Adipose tissue (tissue), 3 donors: ENCODE measurements around the gene RFC2. TPM values are rescaled to one million over a fixed set of nuclear protein-coding genes. Genes with fewer than 3 reads are reported as not detected.
A peak's percentile ranks its signal among the peaks of the same experiment; 100 is the strongest.
"Not testable (repeated sequence)": the region's sequence is repeated elsewhere in the genome, so short reads cannot be mapped to it uniquely, and the experiment has no call there.

ENCODE experiments used
- H3K27ac ChIP-seq: one replicate; pipeline ENCODE4 v1.5.1; 2013; ENCODE audit warnings: low read depth, low read length
- WGBS, 3 donors: extraction: QIAGEN DNeasy Blood & Tissue Kit; methylation state at CpG; one replicate each; pipeline ENCODE4 v1.1.7; 2013; 5-methylcytosine and 5-hydroxymethylcytosine counted together
- polyA plus RNA-seq, 3 donors: library from polyadenylated mRNA; stranded (reverse); fragments of 200-250 nt; gene quantifications; one replicate each; pipeline ENCODE4 v1.2.3, GENCODE V29; 2013
- donor health status: healthy with polysubstance abuse.
- donor health status: Bipolar disorder and iron deficiency.
- donor health status: healthy.

RFC2 gene
- polyA plus RNA-seq, 3 donors, result 13.6 to 17.8 (median 14.8) TPM

DNA sequence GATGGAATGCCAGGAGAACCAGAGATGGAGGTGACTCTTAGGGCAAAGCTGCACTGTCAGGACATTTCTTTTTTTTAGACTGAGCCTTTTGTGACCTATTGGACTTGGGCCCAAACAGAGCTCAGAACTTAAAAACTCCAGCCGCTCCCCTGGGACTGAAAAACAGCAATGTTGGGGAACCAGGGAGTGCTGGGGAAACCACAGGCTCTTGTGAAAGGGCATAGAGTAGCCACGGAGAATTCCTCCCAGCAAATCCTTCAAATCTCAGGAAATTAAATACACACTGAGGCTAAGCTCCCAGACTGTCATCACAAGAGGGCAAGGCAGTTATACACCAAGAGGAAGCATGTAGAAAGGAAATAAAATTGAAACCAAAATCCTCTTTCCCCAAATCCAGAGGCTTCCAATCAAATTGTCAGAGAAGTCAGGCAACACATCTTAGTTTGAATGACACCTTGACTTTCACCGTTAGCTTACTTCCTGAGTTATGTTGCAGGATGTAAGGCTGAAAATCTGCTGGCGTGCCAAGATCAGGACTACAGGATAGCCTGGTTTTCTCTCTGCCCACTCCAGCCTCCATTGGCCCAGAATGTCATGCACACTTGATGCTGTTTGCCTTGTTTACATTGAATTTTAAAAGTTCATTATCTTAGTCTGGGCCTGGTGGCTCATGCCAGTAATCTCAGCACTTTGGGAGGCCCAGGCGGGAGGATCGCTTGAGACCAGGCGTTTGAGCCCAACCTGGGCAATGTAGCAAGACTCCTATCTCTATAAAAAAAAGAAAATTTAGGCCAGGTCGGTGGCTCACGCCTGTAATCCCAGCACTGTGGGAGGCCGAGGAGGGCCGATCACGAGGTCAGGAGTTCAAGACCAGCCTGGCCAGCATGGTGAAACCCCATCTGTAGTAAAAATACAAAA lies 2.6 kb upstream of the RFC2 start:
- H3K27ac ChIP-seq, result no peak overlapping the region
- WGBS, 3 donors, result 68 to 82% (median 69%) methylated on average over 12 of the region's 12 CpGs

DNA sequence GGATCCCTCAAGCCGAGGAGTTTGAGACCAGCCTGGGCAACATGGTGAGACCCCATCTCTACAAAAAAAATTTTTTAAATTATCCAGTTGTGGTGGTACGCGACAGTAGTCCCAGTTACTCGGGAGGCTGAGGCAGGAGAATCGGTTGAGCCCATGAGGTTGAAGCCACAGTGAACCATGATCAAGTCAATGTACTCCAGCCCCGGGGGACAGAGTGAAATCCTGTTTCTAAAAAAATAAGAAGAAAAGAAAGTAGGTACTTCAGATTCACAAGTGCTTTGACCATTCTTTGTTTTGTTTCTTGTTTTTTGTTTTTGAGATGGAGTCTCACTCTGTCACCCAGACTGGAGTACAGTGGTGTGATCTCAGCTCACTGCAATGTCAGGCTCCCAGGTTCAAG lies 1.3 kb upstream of the RFC2 start:
- WGBS, 3 donors, result 83 to 88% (median 85%) methylated on average over 6 of the region's 6 CpGs

GRCh38 chr7:74254858-74255379 lies 720 bp upstream of the RFC2 start:
- 12 to 14% (median 12%) methylated on average over 20 of the region's 20 CpGs for WGBS, 3 donors
- H3K27ac ChIP-seq, result peak overlapping the region; percentile 29

More for the DNA sequence above, 1.3 kb upstream of the RFC2 start:
- peak overlapping the region; percentile 29 for H3K27ac ChIP-seq

DNA sequence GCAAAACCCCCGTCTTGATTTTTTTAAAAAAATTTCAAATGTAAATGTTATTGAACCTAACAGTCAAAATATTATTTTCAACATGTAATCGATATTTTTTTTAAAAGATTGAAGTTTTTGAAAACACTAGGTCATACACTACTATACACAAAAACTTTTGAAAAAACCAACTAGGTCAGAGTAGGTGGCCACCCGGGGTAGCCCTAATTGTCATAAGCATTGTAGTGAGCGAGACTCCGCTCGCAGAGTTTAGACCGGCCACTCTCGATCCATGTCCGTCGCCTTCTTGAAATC lies 417 bp downstream of the RFC2 start:
- 1 to 2% (median 2%) methylated on average over 10 of the region's 10 CpGs for WGBS, 3 donors
- H3K27ac ChIP-seq, result no peak overlapping the region

GRCh38 chr7:74253331-74253730 lies 868 bp downstream of the RFC2 start:
- WGBS, 3 donors, result 63 to 77% (median 68%) methylated on average over 7 of the region's 7 CpGs
- no peak overlapping the region for H3K27ac ChIP-seq

- no peak overlapping the region for H3K27ac ChIP-seq
- 35 to 77% (median 64%) methylated on average over 5 of the region's 5 CpGs for WGBS, 3 donors
Measured at GRCh38 chr7:74252893-74253292, 1.3 kb downstream of the RFC2 start.

- WGBS, 3 donors, result 91 to 97% (median 95%) methylated on average over 10 of the region's 10 CpGs
- not testable (repeated sequence) for H3K27ac ChIP-seq
Measured at GRCh38 chr7:74249058-74249457, 5.1 kb downstream of the RFC2 start.

DNA sequence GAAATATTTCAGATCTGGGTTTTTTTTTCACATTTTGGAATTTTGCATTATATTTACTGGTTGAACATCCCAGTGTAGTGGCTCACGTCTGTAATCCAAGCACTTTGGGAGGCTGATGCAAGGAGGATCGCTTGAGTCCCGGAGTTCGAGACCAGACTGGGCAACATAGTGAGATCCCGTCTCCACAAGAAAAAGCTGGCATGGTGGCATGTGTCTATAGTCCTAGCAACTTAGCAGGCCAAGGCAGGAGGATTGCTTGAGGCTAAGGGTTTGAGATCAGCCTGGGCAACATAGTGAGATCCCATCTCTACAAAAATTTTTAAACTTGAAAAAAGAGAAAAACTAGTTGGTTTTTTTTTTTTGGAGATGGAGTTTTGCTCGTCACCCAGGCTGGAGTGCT lies 6.0 kb downstream of the RFC2 start:
- H3K27ac ChIP-seq, result no peak overlapping the region
- WGBS, 3 donors, result 92 to 96% (median 94%) methylated on average over 6 of the region's 6 CpGs

GRCh38 chr7:74246497-74246896 lies 7.7 kb downstream of the RFC2 start:
- no peak overlapping the region for H3K27ac ChIP-seq
- WGBS, 3 donors, result 26 to 80% (median 80%) methylated on average over 4 of the region's 4 CpGs

GRCh38 chr7:74242122-74242443 lies 12.1 kb downstream of the RFC2 start:
- 79 to 96% (median 88%) methylated on average over 6 of the region's 6 CpGs for WGBS, 3 donors
- no peak overlapping the region for H3K27ac ChIP-seq

DNA sequence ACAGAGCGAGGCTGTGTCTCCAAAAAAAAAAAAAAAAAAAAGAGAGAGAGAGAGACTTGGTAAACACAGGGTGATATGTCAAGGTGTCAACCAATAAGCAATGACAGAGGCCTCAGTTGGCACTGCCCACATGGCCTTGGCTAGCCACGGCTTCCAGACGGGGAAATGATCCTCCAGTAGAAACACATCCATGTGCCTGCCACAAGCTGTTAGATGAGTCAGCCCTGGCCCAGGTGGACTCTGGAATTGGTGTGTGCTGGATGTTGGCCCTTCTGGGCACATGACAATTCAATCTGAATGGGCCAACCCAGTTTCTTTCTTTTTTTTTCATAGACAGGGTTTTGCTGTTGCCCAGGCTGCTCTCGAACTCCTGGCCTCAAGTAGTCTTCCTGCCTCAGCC lies 13.7 kb downstream of the RFC2 start:
- 76 to 97% (median 93%) methylated on average over 4 of the region's 4 CpGs for WGBS, 3 donors

GRCh38 chr7:74236284-74236683 lies 17.9 kb downstream of the RFC2 start:
- no peak overlapping the region for H3K27ac ChIP-seq
- WGBS, 3 donors, result 89 to 93% (median 91%) methylated on average over 3 of the region's 3 CpGs

More for the DNA sequence above, 13.7 kb downstream of the RFC2 start:
- H3K27ac ChIP-seq, result no peak overlapping the region

GRCh38 chr7:74235518-74236268 lies 18.5 kb downstream of the RFC2 start:
- WGBS, 3 donors, result 81 to 86% (median 85%) methylated on average over 8 of the region's 8 CpGs

DNA sequence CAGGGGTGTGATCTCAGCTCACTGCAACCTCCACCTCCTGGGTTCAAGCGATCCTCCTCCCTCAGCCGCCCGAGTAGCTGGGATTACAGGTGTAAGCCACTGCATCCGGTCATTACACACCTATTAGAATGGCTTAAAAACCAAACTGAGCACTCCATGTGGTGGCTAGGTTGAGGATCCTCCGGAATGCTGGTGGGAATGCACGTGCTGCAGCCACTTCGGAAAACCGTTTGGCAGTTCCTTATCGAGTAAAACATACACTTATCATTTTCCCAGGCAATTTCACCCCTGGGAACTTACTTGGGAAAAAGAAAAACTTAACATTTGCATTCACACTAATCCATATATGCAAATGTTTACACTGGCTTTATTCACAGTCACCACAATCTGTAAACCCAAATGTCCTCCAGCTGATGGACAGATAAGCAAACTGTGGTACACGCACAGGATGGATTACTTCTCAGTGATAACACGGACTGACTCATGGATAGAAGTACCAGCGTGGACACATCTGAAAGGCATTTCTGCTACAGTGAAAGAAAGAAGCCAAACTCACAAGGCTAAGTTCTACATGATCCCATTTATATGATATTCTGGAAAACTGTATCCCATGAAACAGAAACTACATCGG lies 20.4 kb downstream of the RFC2 start:
- H3K27ac ChIP-seq, result no peak overlapping the region
- WGBS, 3 donors, result 44 to 86% (median 80%) methylated on average over 13 of the region's 13 CpGs

More at GRCh38 chr7:74235518-74236268, 18.5 kb downstream of the RFC2 start:
- H3K27ac ChIP-seq, result no peak overlapping the region

DNA sequence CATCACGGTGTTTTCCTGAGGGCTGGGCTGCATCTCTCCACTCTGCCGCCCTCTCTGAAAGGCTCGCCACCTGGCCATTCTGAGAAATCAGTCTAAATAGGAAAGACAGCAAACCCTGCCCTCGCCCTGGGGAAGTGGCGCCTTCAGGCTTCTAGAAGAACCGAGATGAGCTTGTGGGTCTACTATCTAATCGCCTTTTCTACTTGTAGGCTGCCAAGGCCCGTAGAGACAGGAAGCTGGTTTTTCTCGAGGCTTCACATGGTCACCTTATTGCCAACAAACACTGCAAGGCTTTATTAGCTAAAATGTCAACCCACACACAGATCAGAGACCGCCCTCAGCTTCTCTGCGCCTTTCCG lies 23.0 kb downstream of the RFC2 start:
- no peak overlapping the region for H3K27ac ChIP-seq
- WGBS, 3 donors, result 85 to 94% (median 86%) methylated on average over 12 of the region's 12 CpGs

GRCh38 chr7:74230446-74231231 lies 23.6 kb downstream of the RFC2 start:
- 81 to 92% (median 81%) methylated on average over 15 of the region's 15 CpGs for WGBS, 3 donors
- no peak overlapping the region for H3K27ac ChIP-seq

- no peak overlapping the region for H3K27ac ChIP-seq
Measured at GRCh38 chr7:74228951-74229900, 25.0 kb downstream of the RFC2 start.

More at GRCh38 chr7:74228951-74229900, 25.0 kb downstream of the RFC2 start:
- 90 to 97% (median 92%) methylated on average over 9 of the region's 9 CpGs for WGBS, 3 donors
